Endothelial cell of umbilical vein (primary cell): Measurements from ENCODE around the gene ASB10.

Experiments
- CTCF ChIP-seq, 2 donors: IDR thresholded peaks; 1 replicate in 1 of 2; 2 replicates in 1 of 2; pipeline ENCODE4 v1.5.1; 2011; ENCODE audit warnings: low read length in 2 of 2, mild to moderate bottlenecking in 2 of 2, moderate library complexity in 2 of 2, control low read depth in 1 of 2, inconsistent platforms in 1 of 2, low read depth in 1 of 2; ENCODE audit not compliant: insufficient read depth in 1 of 2; ENCODE audit errors: extremely low read depth in 1 of 2
- EZH2 ChIP-seq: IDR thresholded peaks from 2 replicates; pipeline ENCODE4 v1.6.1; 2012; ENCODE audit warnings: borderline replicate concordance, low read depth, mild to moderate bottlenecking, moderate library complexity, low read length, inconsistent platforms; ENCODE audit not compliant: severe bottlenecking
- JUN ChIP-seq: IDR thresholded peaks from 2 replicates; pipeline ENCODE4 v1.6.1; 2011; ENCODE audit warnings: borderline replicate concordance, low read depth; ENCODE audit not compliant: insufficient read length, insufficient read depth
- POLR2AphosphoS5 ChIP-seq: IDR thresholded peaks from 2 replicates; pipeline ENCODE4 v1.6.1; 2012; ENCODE audit warnings: low read depth, mild to moderate bottlenecking, control low read depth, low read length, moderate library complexity; ENCODE audit not compliant: insufficient read depth

DNA sequence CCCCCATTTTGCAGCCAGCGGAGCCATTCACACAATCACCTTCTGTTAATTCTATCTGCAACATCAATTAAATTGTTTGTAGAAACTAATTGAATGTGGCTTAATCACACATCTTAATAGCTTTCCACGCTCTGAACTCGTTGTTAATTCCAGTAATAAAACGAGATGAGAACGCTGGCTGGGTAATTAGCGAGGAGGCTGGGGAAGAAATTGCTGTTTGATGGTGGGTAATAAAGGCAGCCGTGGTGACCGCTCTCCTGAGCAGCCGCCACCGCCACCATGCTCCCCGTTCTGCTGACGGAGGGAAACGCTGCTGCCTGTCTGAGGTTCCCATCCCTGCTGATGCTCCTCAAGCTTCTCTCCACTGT, 55.8 kb downstream of the ASB10 start:
- no peak for TF ChIP-seq POLR2AphosphoS5
- no peak for TF ChIP-seq CTCF (IDR thresholded peaks at IDR 0.05; ENCODE audit: extremely low read depth in 1 of 2, insufficient read depth in 1 of 2, low read depth in 1 of 2, low read length in 2 of 2)
- no peak for TF ChIP-seq EZH2
- no peak for TF ChIP-seq JUN
